GF-D8 (cell line): ENCODE results near the gene FAM78A.

ENCODE experiments used
- DNase-seq: peaks from one replicate; lab custom pipeline; 2025; lab: John Stamatoyannopoulos, UW

FAM78A gene

GRCh38 chr9:131276094-131276888 lies at the start of gene FAM78A:
FAM78A (minus strand) TSS chr9:131276510; CDS start chr9:131276179, 331 bp downstream.
- DNase-seq: no peak

GRCh38 chr9:131324736-131325679 lies 48.7 kb upstream of the FAM78A start:
- no peak for DNase-seq

- DNase-seq: no peak
Measured at GRCh38 chr9:131323629-131324028, 47.3 kb upstream of the FAM78A start.

GRCh38 chr9:131320031-131320685 lies 43.8 kb upstream of the FAM78A start:
- no peak for DNase-seq

- no peak for DNase-seq
Measured at GRCh38 chr9:131319486-131319885, 43.2 kb upstream of the FAM78A start.

- no peak for DNase-seq
Measured at GRCh38 chr9:131318231-131319085, 42.1 kb upstream of the FAM78A start.

GRCh38 chr9:131312822-131313770 lies 36.8 kb upstream of the FAM78A start:
- no peak for DNase-seq

GRCh38 chr9:131312246-131312645 lies 35.9 kb upstream of the FAM78A start:
- DNase-seq: no peak

GRCh38 chr9:131310833-131311554 lies 34.7 kb upstream of the FAM78A start:
- no peak for DNase-seq

- DNase-seq: no peak
Measured at GRCh38 chr9:131309530-131310276, 33.4 kb upstream of the FAM78A start.

- DNase-seq: no peak
Measured at GRCh38 chr9:131308906-131309529, 32.7 kb upstream of the FAM78A start.

- DNase-seq: no peak
Measured at GRCh38 chr9:131308452-131308851, 32.1 kb upstream of the FAM78A start.

- no peak for DNase-seq
Measured at GRCh38 chr9:131307974-131308373, 31.7 kb upstream of the FAM78A start.

- no peak for DNase-seq
Measured at GRCh38 chr9:131306397-131307004, 30.2 kb upstream of the FAM78A start.

GRCh38 chr9:131304676-131305355 lies 28.5 kb upstream of the FAM78A start:
- DNase-seq: no peak

GRCh38 chr9:131303381-131304321 lies 27.3 kb upstream of the FAM78A start:
- DNase-seq: no peak
